GM19025 (cell line): ENCODE results near the gene RCN1.
"Not testable (repeated sequence)": the region's sequence is repeated elsewhere in the genome, so short reads cannot be mapped to it uniquely, and the experiment has no call there.

ENCODE experiments used
- ATAC-seq: cut with Tn5 transposase; IDR thresholded peaks from one replicate; pipeline ENCODE4 v1.9.1; 2021; ENCODE audit warnings: mild to moderate bottlenecking, low read depth, moderate library complexity; ENCODE audit not compliant: unreplicated experiment

The RCN1 gene

DNA sequence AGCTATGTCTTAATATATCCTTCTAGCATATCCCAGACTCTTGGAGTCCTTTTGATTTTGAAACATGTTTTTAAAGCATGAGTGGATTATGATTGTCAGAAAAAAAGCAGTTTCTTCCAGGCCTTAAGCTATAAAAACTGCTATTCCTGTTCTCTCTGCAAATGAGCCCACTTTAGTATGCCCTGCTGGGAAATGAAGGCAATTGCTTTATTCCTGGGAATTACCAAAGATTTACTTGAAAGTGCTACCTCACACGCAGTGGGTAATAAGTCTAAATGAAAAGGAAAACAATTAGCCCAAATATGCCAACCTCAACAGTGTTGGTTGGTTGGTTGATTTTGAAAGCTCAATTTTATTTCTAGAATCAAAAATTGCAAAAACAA is 17.2 kb upstream of the RCN1 start:
- ATAC-seq = no peak

DNA sequence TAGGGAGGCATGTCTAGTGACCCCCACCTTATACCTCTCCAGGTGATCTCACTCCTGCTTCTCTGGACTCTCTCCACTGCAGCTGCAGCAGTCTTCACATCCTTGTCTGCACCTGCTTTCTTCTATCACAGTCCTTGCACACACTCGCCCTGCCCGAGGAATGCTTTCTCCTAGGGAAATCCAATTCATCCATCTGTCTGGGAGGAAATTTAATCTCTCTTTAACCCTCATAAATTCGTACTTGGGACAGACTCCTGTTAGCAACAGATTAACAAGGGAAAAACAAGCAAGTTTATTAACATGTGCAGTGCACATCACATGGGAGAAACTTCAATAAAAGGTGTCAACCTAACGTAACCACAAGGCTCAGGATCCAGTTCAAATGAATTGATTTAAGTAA is 11.3 kb upstream of the RCN1 start:
- ATAC-seq = no peak

DNA sequence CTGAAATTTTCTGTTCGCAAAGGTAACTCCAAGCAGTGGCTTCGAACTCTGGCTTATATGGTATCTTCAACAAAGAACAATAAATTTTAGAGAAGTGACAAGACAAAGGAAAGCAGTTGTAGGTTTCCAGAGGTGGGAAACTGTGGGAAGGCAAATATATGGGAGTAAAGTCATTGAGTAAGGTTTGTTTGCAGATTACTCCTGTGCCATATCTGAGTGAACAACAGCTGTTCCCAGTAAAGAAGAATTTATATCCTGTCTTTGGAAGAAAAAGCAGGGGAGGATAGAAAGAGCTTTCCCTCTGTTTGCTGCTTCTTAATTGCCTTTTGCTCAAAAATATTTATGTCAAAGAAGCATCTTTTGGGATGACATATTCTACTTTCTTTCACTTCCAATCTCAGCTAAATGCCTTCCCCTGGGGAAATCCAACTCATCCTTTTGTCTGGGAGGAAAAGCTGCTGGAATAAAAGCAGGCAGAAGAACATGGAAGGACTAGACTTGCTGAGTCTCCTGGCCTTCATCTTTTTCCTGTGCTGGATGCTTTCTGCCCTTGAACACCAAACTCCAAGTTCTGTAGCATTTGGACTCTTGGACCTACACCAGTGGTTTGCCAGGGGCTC is 10.4 kb upstream of the RCN1 start:
- no peak for ATAC-seq

DNA sequence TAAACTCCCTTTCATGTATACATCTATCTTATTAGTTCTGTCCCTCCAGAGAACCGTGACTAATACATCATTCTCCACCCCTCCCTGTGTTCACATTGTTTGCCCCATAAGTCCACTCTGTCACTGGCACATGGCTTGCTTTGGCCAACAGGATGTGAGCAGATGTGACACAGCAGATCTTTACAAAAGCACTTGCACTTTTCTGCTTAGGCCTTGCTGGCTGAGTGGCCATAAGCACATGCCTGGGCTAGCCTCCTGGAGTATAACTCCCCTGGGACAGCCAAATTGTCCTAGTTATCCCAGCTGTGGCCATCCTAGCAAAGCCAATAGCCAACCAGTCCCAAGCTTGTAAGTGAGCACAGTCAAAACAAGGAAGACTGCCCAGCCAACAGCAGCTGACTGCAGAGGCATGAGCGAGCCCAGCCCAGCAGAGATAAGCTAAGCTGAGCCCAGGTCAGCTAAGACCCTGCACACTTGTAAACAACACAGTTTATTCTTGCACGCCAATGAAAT is 9.7 kb upstream of the RCN1 start:
- ATAC-seq = no peak

DNA sequence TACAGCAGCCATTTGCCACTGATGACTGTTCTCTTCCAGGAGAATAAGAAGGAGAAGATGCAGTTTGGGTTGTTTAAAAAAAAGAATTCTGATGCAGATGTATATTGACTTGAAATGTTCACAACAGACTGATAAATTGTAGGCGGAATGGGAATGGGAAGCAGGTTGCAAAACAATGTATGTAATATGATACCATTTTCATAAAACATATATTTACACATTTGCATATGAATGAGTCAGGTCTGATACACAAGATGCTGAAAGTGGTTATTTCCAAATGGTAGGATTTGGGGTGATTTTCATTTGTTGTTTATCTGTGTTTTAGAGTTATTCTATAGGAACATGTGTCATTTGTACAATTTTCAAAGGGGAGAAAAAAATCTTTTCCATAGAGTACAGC is 9.0 kb upstream of the RCN1 start:
- ATAC-seq = no peak

DNA sequence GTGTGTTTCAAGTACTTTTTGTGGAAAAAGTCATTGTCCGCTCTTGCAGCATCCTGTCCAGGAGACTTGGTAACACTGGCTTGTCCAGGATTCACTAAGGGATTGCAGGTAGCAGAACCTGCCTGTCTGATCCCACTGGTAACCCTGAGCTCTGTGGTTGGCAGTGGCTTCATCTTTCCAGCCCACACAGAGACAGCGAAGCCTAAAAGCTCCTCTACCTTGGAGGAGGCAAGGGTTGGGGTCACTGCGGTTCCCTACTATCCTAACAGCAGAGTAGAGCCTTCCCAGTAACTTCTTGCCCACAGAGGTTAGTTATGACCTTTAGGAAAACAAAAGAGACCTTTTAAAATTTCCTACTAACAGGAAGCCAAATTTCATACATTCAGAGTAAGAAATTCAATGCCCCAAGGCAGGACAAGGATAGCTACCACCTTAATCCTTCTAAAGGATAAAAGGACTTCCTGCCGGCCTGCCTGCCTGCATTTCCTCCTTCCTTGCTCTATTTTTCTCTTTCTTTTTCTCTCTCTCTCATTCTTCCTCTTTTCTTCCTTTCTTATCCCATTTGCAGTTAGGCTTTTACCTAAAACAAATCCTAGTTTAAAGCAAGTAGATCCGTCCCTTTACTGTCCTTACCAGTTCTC is 8.4 kb upstream of the RCN1 start:
- no peak for ATAC-seq

DNA sequence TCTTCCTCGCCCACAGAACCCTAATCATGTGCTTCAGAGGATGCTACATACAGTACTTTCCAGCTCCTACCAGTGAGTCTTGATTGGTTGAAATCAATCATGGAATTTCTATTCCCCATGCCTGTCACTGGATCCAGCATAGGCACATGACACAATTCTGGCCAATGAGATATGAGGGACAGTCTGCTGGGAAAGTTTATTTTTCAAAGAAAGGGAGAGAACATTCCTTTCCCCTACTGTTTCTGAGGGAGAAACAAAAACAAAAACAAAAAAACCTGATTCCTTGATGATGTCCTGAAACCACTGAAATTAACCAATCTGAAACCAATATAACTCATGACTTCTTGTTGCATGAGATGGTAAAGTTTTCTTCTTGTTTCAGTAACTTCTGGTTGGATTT is 3.3 kb upstream of the RCN1 start:
- no peak for ATAC-seq

DNA sequence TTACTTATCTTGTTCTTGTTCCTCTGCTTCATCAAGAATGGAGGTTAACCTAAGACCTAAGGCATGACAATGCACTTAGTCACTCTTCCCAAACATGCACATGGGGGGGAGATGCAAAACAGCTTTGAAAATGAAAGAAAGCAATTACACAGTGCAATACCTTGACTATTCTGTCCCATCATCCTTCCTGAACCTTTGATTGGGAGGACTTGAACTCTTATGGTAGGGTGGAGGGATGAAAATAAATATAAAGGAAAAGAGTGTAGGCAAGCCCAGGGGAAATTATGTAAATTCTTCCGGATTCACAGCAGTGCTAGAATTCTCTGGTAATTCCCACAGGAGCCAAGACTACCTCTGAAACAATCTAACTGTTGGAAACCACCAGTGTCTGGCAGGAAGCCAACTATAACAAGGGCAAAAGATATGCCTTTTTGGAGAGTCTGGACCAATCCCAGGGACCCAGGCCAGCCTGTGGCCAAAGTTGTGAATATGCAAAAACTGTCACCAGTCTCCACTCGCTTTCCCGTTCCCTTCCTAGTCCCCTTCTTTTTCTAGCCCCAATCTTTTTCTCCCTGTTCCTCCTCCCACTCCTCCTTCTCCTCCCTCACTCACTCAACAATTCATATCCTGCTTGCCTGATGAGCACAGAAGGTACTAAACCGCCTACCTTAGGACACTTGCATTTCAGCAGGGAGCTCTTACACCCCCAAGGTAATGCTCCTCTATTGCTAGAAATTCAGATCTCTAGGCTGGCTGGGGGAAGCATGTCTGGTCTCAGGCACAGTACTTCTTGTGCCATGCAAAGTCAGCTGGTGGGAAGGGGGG is 2.5 kb upstream of the RCN1 start:
- peak; percentile 20 for ATAC-seq

DNA sequence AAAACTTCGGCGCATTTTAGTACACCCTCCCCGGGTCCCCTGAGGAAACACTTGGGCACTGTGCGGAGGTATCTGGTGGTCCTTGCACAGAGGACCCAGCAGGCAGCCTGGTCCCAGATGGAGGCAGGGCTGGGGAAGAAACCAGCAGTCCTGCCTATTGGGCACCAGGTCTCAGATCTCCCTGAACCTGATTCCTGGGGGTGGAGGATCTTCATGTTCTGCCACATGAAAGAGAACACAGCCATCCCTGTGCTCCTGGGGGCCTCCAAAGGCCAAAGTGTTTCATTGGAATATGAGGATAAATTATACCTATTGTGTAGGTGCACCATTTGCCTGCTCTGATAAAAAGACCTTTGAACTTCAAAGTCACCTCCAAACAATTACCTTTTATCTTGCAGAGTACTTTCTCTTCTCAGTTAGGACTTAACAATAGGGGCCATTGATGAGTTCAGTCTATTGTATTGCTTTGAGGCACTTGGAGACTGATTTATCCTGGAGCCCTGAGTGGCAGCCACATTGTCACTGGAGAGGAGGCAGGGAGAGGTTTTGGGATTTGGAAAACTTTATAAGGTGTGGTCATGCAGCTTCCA is 1.8 kb downstream of the RCN1 start:
- ATAC-seq = no peak

DNA sequence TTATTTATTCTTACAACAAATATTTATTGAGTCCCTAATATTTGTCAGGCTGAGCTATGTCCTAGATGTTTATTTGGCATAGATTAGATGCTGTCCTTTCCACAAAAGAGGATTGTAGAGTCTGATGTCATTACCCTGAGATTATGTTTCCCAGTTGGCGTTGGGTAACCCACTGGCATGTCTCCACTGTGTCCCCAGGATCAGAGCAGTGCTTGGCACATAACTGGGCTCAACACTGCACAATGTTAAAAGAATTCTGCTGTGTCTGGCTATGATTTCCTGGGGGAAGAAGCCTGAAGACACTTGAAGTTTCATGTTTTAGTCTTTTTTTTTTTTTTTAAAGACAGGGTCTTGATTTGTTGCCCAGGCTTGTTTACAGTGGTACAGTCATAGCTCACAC is 4.0 kb downstream of the RCN1 start:
- no peak for ATAC-seq

DNA sequence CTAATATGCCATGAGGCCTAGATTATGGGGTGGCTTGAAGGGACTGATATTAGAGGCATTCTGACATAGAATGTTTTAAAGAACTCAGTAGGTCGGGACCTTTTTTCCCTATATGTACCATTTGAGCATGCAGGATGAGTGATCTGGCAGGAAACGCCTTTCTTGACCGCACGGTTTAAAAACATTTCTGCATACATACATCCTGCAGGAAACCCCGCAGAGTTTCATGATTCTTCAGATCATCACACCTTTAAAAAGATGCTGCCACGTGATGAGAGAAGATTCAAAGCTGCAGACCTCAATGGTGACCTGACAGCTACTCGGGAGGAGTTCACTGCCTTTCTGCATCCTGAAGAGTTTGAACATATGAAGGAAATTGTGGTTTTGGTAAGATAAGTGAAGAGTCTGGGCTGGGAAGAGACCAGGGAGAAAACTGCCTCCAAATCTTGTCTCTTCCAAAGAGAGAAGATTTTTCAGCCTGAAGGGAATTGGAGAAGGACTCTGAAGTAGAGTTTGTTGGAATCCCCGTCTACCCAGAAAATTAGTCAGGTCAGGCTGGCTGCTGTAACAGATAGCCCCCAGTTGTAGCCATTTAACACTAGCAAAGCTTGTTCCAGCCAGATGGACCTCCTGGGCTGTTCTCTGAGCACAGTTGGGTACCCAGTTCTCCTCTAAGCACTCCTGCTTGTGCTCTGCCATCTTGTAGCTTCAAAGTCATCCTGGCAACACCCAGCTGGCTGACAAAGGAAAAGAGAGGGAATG is 7.4 kb downstream of the RCN1 start:
- no peak for ATAC-seq

DNA sequence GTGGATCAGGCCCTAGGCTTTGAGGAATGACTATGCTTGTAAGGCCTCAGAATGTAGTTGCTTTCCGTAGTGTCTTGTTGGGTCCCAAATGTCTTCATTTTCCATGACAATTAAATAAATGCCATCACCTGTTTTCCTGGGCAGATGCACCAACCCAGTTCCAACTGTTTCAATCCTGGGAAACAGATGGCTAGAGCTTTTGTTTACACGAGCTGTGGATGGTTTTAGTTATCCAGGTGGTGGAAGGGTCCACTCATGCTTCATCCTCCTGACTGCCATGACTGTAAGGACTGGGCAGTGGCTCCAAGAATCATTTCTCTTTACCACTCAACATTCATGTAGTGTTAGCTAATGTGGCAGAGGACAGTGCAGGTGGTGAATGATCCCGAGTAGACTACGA is 8.6 kb downstream of the RCN1 start:
- no peak for ATAC-seq

DNA sequence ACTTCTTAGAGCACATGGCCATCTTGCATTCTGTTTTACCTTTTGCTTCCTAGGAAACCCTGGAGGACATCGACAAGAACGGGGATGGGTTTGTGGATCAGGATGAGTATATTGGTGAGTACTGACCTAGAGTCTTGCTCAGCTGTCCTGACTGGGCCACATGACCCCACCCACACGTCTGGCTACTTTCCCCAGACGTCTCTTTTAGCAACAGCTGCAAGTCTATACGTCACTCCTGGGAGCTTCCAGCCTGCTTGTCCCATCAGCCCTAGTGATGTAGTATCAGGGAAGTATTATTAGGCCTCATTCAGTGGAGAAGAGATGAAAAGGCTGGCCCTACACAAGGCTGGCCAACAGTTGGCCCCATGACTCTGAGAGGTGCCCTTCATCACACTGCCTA is 9.6 kb downstream of the RCN1 start:
- ATAC-seq = no peak

DNA sequence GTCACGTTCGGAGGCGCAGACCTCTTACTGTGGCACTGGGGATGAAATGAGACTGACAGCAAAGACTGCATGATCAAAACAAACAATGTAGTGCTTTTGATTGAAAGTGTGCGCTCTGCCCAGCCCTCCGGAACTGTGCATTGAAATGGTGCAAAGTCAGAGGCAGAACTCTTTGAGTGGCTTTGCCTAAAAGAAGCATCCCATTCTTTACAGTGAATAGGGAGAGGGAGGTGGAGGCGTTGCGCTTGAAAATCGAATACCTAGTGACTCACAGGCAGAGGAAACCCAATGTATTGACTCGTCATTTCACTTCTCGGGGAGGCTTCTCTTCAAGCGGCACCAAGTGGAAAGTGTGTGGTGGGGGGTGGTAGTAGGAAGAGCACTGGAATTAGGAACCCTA is 10.9 kb downstream of the RCN1 start:
- no peak for ATAC-seq

DNA sequence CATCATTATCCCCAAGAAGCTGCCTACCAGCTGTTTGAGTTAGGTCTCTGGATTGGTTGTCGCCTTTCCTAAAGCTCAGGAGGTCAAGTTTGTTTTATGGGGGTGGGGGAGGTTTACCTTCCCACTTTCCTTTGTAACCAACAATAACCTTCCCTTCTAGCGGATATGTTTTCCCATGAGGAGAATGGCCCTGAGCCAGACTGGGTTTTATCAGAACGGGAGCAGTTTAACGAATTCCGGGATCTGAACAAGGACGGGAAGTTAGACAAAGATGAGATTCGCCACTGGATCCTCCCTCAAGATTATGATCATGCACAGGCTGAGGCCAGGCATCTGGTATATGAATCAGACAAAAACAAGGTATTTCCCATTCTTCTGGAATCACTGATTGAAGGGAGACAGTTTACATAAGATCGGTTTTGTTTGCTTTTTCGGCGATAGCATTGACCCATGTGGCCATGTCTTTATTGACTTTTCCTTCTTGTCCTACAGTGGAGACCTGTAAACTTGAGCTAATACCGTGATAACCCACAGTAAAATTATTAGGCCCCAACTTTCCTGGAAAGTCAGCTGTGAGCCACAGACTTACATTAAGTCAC is 12.3 kb downstream of the RCN1 start:
- ATAC-seq = not testable (repeated sequence)

DNA sequence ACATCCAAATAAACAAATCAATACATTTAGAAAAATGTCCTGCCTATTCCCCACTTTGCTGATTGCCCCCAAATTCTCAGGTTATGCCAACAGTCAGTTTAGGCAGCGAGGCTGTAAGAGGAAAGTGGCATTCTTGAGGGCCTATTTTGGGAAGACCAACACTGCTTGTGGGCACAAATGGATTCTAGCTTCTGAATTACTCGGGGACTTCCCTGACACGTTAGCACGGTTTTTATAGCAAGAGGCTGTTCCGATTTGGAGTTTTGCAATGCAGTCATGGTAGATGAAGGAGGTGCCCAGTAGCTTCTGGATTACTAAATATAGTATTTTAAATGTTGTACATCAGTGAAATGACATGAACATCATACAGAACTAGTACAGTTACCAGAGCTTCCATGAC is 13.1 kb downstream of the RCN1 start:
- ATAC-seq = no peak

DNA sequence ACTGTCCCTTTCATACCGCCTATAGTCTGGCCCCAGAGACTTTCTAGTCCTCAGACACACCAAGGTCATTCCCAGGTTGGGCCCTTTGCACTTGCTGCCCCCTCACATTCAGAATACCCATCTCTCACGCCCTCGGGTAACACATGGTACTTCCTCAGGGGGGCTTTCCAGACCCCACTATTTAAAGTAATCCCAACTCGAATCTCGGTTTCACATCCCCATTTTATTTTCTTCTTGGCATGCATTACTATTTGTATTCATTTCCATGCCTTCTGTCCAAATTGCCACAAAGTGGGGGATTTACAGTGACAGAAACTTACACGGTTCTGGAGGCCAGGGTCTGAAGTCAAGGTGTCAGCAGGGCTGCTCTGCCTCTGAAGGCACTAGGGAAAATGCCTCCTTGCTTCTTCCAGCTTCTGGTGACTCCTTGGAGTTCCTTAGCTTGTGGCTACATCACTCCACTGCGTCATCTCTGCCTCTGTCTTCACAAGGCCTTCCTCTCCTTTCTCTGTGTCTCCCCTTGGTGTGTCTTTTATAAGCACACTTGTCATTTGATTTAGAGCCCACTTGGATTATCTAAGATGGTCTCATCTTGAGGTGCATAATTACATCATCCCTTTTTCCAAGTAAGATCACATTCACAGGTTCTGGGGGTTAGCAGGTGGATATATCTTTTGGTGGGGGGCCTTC is 15.1 kb downstream of the RCN1 start:
- ATAC-seq = peak; percentile 82

DNA sequence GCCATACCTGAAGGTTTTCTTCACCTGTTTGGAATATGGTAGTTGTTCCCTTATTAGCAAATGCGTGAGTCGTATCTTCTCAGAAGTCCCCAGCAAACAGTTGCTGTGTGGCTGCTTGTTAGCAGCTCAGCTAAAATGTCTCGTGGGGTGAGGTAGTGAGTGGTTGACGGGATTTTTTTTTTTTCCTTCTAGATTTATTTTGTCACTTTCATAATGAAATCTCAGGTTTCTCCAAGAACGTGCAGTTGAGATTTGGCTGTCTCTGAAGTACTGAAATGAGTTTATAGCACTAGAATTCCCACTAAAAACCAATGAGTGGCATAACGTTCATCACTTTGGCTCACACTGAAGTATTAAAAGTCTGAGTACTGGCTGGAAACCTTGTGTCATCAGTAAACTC is 16.8 kb downstream of the RCN1 start:
- no peak for ATAC-seq

DNA sequence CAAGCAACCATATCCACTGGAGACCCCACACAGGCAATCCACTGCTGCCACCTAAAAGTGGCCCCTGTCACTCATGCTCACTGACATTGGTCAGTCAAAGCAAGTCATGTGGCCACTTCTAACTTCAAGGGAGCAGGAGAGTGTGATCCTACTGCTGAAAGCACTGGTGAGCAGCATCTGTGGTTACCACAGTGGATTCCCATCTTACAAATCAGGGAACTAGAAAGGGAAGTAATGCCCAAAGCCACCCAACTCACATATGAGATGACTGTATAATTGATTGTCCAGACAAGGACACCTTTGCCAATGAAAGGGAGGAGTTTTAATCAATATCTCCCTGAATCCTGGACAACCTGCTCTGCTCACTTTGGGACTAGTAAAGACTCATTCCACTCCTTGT is 17.7 kb downstream of the RCN1 start:
- no peak for ATAC-seq

DNA sequence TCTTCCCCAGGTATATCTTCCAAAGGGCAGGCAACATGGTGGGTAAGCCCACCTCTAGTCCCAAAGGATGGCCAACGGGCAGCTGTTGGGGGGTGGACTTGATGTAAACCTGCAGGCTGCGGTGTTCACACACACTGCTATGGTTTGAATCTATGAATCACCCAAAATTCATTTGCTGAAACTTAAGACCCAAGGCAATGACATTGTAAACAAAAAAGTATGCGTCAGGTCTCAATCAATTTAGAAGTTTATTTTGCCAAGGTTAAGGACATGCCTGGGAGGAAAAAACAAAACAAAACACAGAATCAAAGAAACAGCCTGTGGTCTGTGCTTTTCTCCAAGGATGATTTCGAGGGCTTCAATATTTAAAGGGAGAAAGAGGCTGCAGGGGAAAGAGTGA is 18.3 kb downstream of the RCN1 start:
- no peak for ATAC-seq
